GM21381 (cell line): ENCODE data around the gene SYT6.

ENCODE experiments used
- ATAC-seq: cut with Tn5 transposase; IDR thresholded peaks from one replicate; pipeline ENCODE4 v1.9.1; 2021; ENCODE audit warnings: mild to moderate bottlenecking, moderate library complexity; ENCODE audit not compliant: unreplicated experiment

The SYT6 gene

GRCh38 chr1:114122941-114123618 lies 30.6 kb downstream of the SYT6 start:
- no peak for ATAC-seq

- ATAC-seq = no peak
These were observed 35.2 kb downstream of the SYT6 start for GRCh38 chr1:114118351-114118990.

- no peak for ATAC-seq
These were observed 36.0 kb downstream of the SYT6 start for GRCh38 chr1:114117654-114118053.

GRCh38 chr1:114116086-114116485 lies 37.6 kb downstream of the SYT6 start:
- no peak for ATAC-seq

GRCh38 chr1:114114185-114115094 lies 39.2 kb downstream of the SYT6 start:
- no peak for ATAC-seq

GRCh38 chr1:114113411-114114184 lies 40.1 kb downstream of the SYT6 start:
- ATAC-seq = no peak

GRCh38 chr1:114112775-114113174 lies 40.9 kb downstream of the SYT6 start:
- no peak for ATAC-seq

GRCh38 chr1:114111731-114112641 lies 41.7 kb downstream of the SYT6 start:
- no peak for ATAC-seq

GRCh38 chr1:114109981-114110380 lies 43.7 kb downstream of the SYT6 start:
- no peak for ATAC-seq

GRCh38 chr1:114108751-114109255 lies 44.9 kb downstream of the SYT6 start:
- peak; percentile 80 for ATAC-seq

- no peak for ATAC-seq
These were observed 45.9 kb downstream of the SYT6 start for GRCh38 chr1:114107474-114108435.

- ATAC-seq = no peak
These were observed 48.2 kb downstream of the SYT6 start for GRCh38 chr1:114105421-114105979.

GRCh38 chr1:114104949-114105348 lies 48.7 kb downstream of the SYT6 start:
- ATAC-seq = no peak

GRCh38 chr1:114103992-114104391 lies 49.7 kb downstream of the SYT6 start:
- ATAC-seq = no peak

GRCh38 chr1:114102136-114102535 lies 51.5 kb downstream of the SYT6 start:
- no peak for ATAC-seq

- no peak for ATAC-seq
These were observed 53.5 kb downstream of the SYT6 start for GRCh38 chr1:114100148-114100547.

GRCh38 chr1:114099268-114099667 lies 54.4 kb downstream of the SYT6 start:
- ATAC-seq = no peak

- no peak for ATAC-seq
These were observed 56.6 kb downstream of the SYT6 start for GRCh38 chr1:114097109-114097508.
